Colonic mucosa (tissue), 4 donors: ENCODE results near the gene BANK1. TPM values are rescaled to one million over a fixed set of nuclear protein-coding genes. Genes with fewer than 3 reads are reported as not detected.
A peak's percentile ranks its signal among the peaks of the same experiment; 100 is the strongest.

Experiments used
- DNase-seq: peaks from one replicate; pipeline ENCODE4 v3.0.0-alpha.2; 2020
- H3K27ac ChIP-seq: fragments of 200-600 bp; one replicate; pipeline ENCODE4 v1.8.0; 2021
- H3K27me3 ChIP-seq: fragments of 200-600 bp; one replicate; pipeline ENCODE4 v1.8.0; 2021
- H3K36me3 ChIP-seq: fragments of 200-600 bp; one replicate; pipeline ENCODE4 v1.8.0; 2021
- H3K4me1 ChIP-seq: fragments of 200-600 bp; one replicate; pipeline ENCODE4 v1.8.0; 2021; ENCODE audit warnings: mild to moderate bottlenecking
- H3K4me3 ChIP-seq: fragments of 200-600 bp; one replicate; pipeline ENCODE4 v1.8.0; 2021
- H3K9ac ChIP-seq, 2 donors: one replicate each; pipeline ENCODE4 v1.7.0; 2013; ENCODE audit warnings: control low read depth in 2 of 2, low read depth in 2 of 2, low read length in 2 of 2
- H3K9me3 ChIP-seq: fragments of 200-600 bp; one replicate; pipeline ENCODE4 v1.8.0; 2021
- CTCF ChIP-seq: fragments of 200-600 bp; IDR thresholded peaks from one replicate; pipeline ENCODE4 v1.8.0; 2022; ENCODE audit warnings: antibody characterized with exemption, mild to moderate bottlenecking
- intact Hi-C: fragments of 100-400 bp; cut with DNase I; formaldehyde crosslinking; loops from one replicate; pipeline ENCODE4 v1.14.1; 2022
- total RNA-seq, 2 donors: library from RNA; stranded (reverse); fragmentation: NEBNext Ultra II Directional in 1 of 2; extraction: Animal tissue kit (Norgen Biotek cat#: 25700) in 1 of 2; gene quantifications; one replicate each; pipeline ENCODE4 v1.2.1, GENCODE V29; 2021
- donor health status: healthy.
- donor health status: DM: no; HTN: no; CAD: no.
- donor health status: DM: no; HTN: no; CAD: no.

Gene BANK1
- total RNA-seq = 1 to 10 TPM in 1 of 2 donors, under 1 TPM in 1; 0.82 to 1.2 TPM

- Histone ChIP-seq H3K4me3 (peak within 1 kb of the TSS; percentile 72), H3K4me1 (no peaks in the 10 kb centered on the region), H3K9ac (peak within 1 kb of the TSS in 1 of 2 donors; percentile 58), H3K27me3 (no peaks in the 10 kb centered on the region), H3K36me3 (no peaks in the 10 kb centered on the region), H3K27ac (no peak within 1 kb of the TSS), H3K9me3 (no peaks in the 10 kb centered on the region)
- no peak for TF ChIP-seq CTCF
- intact Hi-C loops = no loop called here
- peak; percentile 35 for DNase-seq
Observed at GRCh38 chr4:101790521-101791181, at the start of gene BANK1. Gene BANK1 (plus strand): TSS chr4:101790730. CDS start chr4:101790881, 151 bp downstream.

DNA sequence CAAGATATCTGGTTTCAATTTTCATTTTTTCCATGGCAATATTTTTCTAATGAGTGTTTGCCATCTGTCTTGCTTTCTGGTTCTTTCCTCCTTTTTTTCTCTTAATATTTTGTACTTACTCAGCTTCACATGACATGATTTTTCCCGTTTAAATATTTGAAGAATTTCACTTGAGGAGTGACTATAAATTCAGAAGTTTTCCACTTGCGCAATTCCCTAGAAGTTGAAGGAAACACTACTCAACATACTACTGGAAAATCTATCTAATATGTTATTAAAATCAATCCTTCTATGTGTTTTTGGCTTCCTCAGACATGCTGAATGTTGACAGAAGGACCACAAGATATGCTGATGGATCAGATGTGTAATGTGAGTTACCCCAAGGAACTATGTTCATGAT lies 36.8 kb upstream of the BANK1 start:
- no peak for TF ChIP-seq CTCF
- H3K27ac ChIP-seq = no peak overlapping the region
- intact Hi-C loops = no loop called here
- H3K4me3 ChIP-seq = no peak overlapping the region
- no peak for DNase-seq
- H3K27me3 ChIP-seq = no peaks in the 10 kb centered on the region
- no peak overlapping the region for H3K9ac ChIP-seq
- H3K36me3 ChIP-seq = no peaks in the 10 kb centered on the region
- H3K4me1 ChIP-seq = no peaks in the 10 kb centered on the region
- H3K9me3 ChIP-seq = no peaks in the 10 kb centered on the region

GRCh38 chr4:101756181-101756580 lies 34.3 kb upstream of the BANK1 start:
- Histone ChIP-seq H3K4me1 (no peaks in the 10 kb centered on the region), H3K27ac (no peak overlapping the region), H3K36me3 (no peaks in the 10 kb centered on the region), H3K27me3 (no peaks in the 10 kb centered on the region), H3K9ac (no peak overlapping the region), H3K4me3 (no peak overlapping the region), H3K9me3 (no peaks in the 10 kb centered on the region)
- DNase-seq = no peak
- intact Hi-C loops = no loop called here
- no peak for TF ChIP-seq CTCF

GRCh38 chr4:101761405-101761804 lies 29.1 kb upstream of the BANK1 start:
- DNase-seq = no peak

DNA sequence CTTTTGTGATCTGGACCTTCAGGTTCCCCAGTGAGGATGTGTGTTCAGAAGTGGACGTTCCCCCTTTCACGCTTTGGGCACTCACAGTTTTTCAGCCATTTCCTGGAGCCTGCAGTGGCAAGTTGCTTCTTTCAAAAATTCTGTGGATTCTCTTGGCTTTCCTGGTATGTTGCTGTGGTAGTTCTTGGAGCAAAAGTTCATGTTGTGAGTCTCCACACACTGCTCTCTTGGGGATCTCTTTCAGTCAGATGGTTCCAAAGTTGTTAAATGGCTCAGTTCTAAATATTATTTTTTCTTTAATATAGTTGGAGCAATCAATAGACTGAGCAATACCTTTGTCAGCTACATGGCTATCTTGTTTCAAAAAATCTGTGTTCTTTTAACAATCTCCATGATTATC lies 28.5 kb upstream of the BANK1 start:
- Histone ChIP-seq H3K4me1 (no peaks in the 10 kb centered on the region), H3K9ac (no peak overlapping the region), H3K36me3 (no peaks in the 10 kb centered on the region), H3K27ac (no peak overlapping the region), H3K4me3 (no peak overlapping the region), H3K27me3 (no peaks in the 10 kb centered on the region), H3K9me3 (no peaks in the 10 kb centered on the region)
- TF ChIP-seq CTCF = no peak
- intact Hi-C loops = no loop called here
- no peak for DNase-seq

More at GRCh38 chr4:101761405-101761804, 29.1 kb upstream of the BANK1 start:
- Histone ChIP-seq H3K27ac (no peak overlapping the region), H3K4me1 (no peaks in the 10 kb centered on the region), H3K4me3 (no peak overlapping the region), H3K36me3 (no peaks in the 10 kb centered on the region), H3K27me3 (no peaks in the 10 kb centered on the region), H3K9me3 (no peaks in the 10 kb centered on the region), H3K9ac (no peak overlapping the region)
- intact Hi-C loops = no loop called here
- no peak for TF ChIP-seq CTCF
